ENCODE data around the gene FSIP1.
"Not testable (repeated sequence)": the region's sequence is repeated elsewhere in the genome, so short reads cannot be mapped to it uniquely, and the experiment has no call there.

FSIP1 gene

DNA sequence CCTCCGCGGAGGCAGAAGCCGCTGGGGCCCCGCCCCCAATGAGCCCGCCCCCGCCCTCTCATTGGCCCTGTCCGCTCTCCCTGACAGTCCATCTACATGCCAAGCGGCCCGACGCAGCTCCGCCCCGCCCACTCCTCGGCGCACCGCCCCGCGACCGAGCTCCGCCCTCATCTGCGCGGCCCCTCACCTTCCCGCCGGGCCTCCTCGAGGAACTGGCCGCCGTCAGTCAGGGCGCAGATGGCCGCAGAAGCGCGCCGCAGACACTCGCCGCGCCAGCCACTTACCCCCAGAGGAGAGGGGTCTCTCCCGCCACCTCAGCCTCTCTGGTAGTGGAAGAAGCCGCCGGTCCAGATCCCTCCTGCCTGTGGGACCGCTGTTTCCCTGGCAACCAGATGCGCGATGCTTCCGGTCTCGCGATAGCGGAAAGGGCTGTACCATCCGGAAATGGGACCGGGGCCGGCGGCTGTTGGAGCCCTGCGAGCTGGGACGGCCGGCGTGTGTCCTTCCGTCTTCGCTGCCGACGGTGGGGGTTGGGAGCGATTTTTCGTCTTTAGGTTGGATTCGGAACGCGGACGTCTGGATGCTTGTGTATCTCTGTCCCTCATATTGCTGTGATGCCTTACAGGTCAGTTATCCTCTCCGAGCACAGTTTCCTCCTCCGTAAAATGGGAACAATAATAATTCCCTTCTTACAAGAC lies at the start of gene FSIP1:
Gene FSIP1 (minus strand): TSS at position 401 of the 698 bp plus-strand sequence. CDS start 6,317 bp downstream, outside the sequence.
- DNase-seq (peak; percentile 95), ATAC-seq (peak; percentile 99)

DNA sequence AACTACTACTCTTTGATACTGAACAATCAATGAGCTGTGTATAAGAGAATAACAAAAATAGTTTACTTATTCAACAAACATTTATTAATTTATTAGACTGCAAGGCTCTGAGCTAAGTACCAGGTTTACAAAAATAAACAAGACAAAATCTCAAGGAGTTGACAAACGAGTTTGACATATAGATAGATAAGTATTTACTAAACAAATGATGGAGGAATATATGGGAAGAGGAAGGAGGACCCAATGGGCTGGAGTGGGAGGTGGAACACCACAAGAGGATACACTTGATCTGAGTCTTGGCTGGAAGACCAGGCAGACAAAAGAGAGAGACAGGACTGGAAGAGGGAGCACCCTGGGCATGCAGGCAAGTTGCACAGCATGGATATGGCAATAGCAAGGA lies 47.5 kb upstream of the FSIP1 start:
- no peak for ATAC-seq
- DNase-seq, result no peak

DNA sequence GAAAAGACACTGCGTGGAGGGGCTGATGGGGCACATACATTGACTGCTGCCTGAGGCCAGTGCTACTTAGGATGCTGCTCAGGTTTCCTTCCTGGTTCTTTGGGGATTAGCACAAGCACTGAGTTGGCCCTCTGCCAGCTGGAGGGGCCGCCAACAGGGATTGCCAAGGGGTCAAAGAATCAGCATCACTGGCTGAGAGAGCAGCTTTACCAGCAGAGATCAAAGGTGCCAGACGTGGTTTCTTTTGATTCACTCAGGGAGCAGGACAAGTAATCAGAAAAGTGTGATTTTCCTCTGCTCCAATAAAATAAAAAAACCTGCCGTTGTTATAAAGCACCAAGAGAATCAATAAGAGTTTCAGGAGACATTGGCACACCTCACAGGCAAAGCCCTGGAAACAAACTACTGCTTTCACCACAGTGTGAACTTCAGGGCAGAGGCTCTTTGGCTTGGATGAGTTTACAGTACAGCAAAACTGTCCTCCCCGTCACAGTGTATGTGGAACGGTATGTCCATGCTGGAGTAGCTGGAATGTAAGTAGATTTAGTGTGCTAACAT lies 45.8 kb upstream of the FSIP1 start:
- DNase-seq, result no peak
- no peak for ATAC-seq

DNA sequence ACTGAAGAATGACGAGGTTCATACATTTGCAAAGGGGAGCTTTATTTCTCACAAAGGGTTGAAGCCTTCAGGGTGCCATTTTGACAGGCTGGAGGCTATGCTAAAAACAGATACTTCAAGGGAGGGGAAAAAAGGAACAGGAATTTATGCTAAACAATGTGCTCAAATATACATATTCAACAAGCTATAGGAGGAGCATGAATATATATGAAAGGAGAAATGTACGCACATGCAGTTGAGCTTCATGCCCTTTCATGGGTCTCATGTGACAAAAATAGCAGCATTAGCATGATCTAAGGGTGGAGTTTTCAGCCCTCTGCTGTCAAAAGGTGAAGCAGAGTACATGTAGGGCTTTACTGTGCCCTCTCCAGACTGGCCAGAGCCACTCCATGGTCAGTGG lies 44.3 kb upstream of the FSIP1 start:
- DNase-seq, result no peak
- ATAC-seq, result no peak

DNA sequence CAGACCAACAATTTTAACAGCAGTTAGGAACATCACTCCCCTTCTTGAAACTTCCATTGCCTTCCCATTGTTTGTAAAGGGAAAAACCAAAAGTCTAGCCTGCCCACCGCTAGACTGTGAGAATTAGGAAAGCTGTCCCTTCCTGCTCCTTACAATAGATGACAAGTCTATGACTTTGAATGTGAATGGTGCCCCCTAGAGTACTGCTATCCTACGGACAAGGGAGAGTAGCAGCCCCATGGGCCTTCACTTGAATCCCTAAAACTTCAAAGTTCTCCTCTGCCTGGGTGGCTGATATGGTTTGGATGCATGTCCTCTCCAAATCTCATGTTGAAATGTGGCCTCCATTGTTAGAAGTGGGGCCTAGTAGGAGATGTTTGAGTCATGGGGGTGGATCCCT lies 41.0 kb upstream of the FSIP1 start:
- no peak for DNase-seq
- no peak for ATAC-seq

DNA sequence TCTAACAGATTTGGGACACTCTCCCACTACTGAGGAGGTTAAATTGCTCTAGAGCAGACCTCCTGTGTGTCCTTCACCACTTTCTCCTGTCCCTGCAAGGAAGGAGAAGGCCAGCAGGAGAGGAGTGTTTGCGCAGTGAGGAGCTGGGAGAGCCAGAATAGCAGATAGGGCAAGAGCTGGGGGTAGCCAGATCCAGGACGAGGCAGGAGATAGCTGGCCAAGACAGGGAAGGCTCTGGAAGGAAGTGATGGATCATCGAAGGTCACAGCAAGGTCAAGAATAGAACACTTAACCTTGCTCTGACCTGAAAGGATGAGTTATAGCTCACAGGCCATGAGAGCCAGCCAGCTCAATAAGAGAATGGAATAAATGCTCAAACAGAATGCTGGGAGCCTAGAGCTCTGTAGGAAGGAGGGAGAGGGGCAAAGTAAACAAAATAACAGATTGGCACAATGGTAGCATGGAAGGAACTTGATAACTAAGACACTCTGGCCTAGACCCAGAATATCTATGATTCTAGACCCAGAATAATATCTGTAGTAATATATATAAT lies 37.5 kb upstream of the FSIP1 start:
- DNase-seq (no peak), ATAC-seq (no peak)

DNA sequence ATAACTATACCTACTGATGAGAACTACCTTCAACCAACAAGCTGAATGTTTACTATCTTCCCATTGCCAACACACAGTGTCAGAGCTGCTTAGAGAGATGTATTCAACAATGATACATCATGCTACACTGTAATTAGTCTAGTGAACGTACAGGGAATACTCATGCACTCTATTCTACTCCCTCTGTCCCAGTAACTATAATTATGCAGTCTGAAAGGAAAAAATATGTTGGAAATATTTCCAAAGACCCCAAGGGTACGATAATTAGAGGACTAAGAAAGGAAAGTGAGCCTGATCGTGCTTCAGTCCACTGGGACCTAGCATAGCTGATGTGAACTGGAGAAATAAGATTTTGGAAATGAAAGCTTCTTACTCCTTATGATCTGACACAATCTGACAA lies 36.9 kb upstream of the FSIP1 start:
- no peak for DNase-seq
- no peak for ATAC-seq

DNA sequence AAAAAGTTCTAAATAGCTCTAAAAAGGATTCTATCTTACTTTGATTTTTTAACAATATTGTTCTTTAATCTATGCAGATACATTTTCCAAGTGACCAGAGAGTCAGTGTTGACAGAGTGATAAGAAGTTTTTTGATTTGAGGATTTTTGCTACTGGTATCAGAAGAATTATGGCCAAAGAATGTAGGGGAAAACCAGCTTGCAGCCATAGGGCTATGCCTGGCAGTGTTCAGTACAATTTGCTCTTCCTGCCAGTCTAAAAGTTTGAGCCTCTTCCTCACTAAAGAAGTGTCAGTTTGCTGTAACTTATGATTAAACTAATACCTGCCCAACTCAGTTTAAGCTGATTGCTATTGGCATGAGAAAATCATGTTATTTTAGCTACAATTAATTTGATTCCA lies 35.3 kb upstream of the FSIP1 start:
- DNase-seq (no peak), ATAC-seq (no peak)

DNA sequence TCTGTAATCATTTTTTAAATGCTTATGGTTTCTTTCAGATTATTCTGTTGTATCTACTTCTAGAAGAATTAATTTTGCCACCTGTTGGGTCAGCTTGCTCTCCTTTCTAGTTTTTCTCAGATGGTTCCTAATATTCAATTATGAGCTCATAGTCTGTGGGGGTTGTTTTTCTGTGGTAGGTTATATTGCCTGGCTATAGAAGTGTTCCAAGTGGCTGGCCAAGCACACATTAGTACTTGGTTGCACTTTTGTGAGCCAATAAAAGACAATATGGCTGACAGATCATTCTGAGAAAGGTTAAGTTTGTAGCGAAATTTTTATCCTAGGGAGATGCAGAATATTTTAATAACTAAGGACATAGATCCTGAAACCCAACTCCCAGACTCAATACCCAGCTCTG lies 31.8 kb upstream of the FSIP1 start:
- ATAC-seq (no peak), DNase-seq (no peak)

DNA sequence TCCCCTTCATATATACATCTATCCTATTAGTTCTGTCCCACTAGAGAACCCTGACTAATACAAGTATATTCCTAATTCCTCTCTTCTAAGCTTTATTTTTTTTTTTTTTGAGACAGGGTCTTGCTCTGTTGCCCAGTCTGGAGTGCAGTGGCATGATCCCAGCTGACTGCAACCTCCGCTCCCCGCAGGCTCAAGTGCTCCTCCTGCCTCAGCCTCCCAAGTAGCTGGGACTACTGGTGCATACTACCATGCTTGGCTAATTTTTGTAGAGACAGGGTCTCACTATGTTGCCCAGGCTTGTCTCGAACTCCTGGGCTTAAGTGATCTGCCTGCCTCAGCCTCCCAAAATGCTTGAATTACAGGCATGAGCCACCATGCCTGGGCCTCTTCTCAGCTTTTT lies 30.0 kb upstream of the FSIP1 start:
- not testable (repeated sequence) for ATAC-seq, DNase-seq

DNA sequence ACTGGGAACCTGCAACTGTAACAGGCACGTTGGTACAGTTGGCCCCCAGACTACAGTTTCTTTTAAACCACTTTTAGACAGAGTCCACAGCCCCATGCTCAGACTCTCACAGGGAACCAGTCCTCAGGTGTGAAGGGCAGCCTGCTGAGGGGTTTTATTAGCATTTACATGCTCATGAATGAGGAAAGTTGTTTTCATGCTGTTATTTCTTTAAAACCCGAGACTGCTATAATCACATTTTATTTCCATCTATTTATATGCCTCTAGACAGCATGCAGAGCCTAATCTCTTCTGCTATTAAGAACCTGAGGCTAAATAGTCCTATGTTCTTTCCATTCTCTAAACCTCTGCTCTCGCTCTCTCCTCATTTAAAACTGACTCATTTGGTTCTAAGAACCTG lies 26.3 kb upstream of the FSIP1 start:
- DNase-seq (no peak), ATAC-seq (no peak)

DNA sequence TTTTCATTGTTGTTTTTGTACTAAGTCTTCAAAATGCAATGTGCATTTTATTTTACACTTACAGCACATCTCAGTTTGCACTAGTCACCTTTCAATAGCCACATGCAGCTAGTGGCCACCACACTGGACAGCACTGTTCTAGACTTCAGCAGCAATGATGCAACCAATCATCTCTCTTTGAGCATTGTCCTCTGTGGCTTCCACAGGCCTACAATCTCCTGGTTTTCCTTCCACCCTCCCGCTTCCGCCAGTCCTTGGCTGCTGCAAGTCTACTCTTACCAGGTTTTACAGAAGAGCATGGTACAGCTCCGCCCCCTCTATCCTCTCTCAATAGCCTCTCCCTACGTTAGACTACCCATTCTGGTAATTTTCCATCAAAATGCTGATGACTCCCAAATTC lies 25.1 kb upstream of the FSIP1 start:
- ATAC-seq, result no peak
- DNase-seq, result no peak

DNA sequence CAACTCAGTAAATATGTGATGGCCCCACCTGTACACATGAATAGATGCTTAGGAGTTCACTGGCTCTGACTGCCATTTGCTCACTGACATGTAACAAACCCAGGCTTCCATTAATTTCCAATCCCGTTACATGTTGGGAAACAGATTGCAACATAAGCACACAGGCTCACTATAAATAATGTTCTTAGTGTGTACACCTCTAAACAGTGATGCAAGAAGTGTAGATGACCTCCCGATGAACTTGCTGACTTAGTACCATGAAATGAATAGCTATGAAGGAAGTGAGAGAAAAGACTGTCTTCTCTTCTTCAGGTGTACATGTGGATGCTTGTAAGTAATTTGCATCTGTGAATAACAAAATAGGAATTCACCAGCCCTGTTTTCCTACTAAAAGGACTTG lies 21.4 kb upstream of the FSIP1 start:
- no peak for ATAC-seq
- no peak for DNase-seq

DNA sequence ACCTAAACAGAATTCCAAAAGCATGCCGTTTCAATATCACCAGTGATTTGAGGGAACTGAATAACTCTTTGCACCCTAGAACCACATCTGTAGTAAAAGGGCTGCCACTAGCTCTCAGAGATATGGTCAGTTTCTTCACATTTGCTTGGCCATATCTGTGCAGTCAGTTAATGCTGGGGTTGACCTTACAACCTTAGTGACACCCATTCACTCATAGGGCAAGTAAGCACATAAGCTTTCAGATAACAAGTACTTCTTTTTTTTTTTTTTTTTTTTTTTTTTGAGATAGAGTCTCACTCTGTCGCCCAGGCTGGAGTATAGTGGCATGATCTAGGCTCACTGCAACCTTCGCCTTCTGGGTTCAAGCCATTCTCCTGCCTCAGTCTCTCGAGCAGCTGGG lies 20.4 kb upstream of the FSIP1 start:
- ATAC-seq (no peak), DNase-seq (no peak)

DNA sequence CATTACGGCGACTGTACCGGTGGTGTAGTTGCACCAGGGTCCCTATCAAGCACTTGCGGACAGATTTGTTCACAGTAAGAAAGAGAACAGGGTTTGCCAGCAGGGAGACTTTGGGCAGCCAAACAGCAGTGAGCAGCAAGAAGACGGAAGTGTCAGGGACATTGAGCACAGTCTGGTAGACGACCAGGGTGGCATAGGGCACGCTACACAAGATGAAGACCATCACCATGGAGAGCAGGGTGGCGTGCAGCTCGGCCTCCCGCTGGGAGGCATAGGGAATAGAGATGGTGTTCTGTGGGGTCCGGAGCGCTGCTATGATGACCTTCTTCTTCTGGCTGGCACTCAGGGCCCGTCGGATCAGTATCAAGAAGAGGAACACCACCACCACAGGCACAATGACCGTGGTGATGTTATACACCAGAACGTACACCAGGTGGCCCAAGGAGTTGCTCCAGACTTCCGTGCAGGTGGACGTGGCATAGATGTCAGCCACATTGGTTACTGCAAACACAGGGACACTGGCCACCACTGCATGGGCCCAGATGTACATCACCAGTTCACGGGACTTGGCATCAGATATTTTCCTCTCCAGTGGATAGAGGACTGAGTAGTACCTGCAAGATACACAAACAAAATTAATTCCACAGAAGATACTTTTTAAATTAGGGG lies 19.1 kb upstream of the FSIP1 start:
- no peak for DNase-seq
- ATAC-seq, result no peak

DNA sequence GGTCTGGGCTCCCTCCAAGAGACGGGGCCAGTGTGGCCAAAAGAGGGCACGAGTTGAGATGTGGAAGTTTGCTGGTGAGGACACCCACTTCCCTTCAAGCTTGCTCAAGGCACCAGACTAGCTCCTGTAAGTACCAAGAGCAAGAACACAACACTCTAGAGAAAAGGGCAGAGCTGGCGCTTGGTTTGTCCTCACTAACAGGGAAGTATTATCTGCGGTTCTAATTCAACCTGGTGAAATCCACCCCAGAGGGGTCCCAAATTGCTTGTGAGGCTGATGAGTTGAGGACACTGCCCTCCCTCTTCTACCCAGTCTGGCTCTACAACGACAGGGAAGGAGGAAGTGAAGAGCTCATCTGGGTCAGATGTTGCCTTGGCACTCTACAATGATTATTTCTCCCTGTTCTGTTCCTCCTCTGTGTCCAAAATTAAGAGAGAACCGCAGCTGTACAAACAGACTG lies 16.9 kb upstream of the FSIP1 start:
- ATAC-seq, result peak; percentile 14

DNA sequence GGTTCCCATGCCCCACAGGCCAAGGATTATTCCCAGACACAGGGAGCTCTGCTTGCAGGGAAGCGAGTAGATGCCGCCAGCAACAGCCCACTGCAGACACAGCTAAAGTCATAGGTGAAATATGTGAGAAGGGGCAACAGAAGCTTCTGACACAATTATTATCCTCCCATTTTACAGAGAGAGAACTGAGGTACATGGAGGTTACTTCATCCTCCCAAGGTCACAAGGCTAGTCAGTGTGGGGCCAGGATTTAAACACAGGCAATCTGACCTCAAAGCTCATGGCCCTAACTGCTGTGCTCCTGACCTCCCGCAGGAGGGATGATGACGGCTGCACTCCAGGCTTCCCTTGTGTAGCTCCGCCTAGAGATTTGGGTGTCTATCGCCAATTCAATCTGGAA lies 15.7 kb upstream of the FSIP1 start:
- no peak for ATAC-seq
- no peak for DNase-seq

More for the DNA sequence above, 16.9 kb upstream of the FSIP1 start:
- DNase-seq, result no peak

DNA sequence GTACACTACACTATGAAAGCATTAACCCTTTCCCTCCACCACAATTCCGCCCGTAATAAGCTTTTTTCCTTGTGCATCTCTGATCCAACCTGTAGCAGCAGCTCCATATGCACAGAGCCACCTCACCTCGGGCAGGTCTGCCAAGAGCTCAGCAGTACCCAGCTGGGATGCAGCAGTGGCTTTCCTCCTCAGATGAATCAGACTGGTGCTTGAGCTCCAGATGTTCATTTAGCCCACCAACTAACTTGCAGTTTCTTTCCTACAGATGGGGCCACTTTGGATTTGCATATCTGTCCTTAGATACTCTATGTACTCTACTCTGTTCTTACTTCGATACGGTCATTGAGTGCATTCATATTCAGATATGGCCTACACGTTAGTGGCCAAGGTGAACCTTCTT lies 14.8 kb upstream of the FSIP1 start:
- DNase-seq (no peak), ATAC-seq (no peak)

DNA sequence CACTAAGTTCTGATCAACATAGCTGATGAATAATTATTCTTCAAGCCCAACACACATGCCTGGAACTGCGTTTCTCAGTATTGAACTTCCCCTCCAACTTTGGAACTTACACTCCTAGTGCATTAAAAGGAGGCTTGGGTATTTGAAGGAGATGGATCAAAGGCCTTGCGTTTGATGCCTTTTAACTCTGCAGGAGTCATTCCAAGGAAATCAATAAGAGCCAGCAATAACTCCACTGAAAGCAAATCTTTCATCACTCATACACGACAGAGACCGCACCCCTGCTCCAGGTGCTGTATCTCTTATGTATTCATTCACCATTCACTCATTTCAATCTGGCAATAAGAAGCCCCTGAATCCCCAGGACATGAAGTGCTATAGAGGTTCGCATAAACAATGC lies 14.0 kb upstream of the FSIP1 start:
- no peak for ATAC-seq

DNA sequence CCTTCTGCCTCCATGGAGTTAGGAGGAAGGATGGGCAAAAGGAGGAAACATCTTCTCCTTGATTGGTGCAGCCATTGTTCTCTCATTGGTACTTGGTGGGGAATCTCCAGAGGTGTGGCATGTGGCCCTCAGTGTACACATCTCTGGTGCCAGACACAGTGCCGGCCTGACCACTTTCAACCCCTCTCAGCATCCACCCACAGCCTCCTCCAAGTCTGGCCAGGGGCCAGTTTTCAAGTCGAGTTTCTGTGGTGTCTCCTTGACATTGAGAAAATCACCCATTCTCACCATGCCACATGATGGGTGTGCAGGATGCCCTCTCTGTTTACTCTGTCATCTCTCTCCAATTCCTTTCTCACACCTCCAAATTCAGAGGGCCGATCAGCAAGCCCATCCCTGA lies 12.8 kb upstream of the FSIP1 start:
- no peak for ATAC-seq
- no peak for DNase-seq

More for the DNA sequence above, 14.0 kb upstream of the FSIP1 start:
- DNase-seq, result no peak

DNA sequence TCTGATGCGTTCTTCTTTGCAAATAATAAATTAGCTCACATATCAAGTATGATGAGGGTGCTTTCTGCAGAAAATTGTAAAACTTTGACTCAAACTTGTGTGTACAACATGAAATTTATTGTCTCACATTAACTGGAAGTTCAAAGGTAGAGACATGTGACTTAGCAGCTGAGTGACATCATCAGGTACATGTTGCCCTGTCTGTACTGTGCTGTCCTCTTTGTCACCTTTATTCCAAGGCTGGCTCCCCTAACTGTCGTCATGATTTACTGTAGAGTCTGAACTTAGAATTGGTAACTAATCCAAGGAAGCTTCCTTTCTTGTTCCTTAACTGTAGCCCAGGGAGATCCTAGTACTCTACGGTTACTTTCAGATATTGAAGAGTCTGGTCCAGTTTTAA lies 12.3 kb upstream of the FSIP1 start:
- DNase-seq, result no peak
- no peak for ATAC-seq

DNA sequence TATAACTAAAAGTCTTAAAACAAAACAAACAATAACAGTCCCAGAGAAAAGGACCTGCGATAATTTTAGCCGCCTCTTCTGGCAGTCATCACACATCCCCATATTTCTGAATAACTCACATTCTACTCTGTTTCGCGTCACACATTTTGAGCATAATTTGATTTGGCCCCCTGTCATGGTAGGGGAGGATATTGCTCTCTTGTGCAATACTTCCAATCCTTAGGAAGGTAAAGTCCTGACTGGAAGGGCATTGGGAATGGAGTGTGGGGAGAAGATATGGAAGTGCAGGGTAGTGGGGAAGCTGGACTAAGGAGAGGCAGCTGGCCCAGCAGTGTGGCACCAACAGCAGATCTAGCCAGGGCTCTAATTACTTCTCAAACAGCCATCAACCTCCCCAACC lies 11.3 kb upstream of the FSIP1 start:
- DNase-seq, result no peak
- ATAC-seq, result no peak

DNA sequence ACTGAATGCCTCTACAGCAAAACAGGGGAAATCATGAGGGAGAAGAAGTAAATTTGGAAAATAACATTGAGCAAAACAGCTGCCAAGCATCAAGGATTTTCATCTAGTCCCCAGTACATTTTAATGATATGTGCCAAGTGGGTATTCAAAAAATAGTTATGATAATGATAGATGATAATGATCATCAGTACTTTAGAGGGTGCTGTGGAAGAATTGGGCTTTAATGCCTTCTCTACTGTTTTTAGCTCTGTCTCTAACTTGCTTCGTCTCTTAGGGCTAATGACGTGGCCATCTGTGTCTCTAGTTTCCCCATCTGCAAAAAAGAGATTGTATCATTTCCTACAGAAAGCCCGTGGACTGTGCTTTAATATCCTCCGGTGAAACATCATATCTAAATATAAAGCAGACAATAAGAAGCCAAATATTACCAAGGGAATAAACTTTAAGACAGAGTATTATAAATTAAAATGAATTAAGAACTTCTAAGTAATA lies 10.2 kb upstream of the FSIP1 start:
- DNase-seq (no peak), ATAC-seq (no peak)
